IPS-11a (cell line): ENCODE results near the gene DPP9.

Source experiments
- H3K4me3 ChIP-seq: one replicate; pipeline ENCODE4 v1.5.1; 2013; ENCODE audit warnings: low read depth, low read length, control low read depth

DPP9 gene

DNA sequence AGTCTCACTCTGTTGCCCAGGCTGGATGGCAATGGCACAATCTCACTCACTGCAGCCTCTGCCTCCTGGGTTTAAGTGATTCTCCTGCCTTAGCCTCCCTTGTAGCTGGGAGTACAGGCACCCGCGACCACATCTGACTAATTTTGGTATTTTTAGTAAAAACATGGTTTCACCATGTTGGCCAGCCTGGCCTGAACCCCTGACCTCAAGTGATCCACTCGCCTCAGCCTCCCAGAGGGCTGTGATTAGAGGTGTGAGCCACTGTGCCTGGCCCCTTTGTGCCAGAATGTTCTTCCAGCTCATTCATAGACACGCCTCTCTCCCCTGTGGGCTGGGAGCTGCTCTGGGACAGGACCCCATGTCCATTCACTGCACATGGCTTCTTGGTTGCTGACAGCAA, 62.6 kb downstream of the DPP9 start:
- H3K4me3 ChIP-seq, result no peak overlapping the region

DNA sequence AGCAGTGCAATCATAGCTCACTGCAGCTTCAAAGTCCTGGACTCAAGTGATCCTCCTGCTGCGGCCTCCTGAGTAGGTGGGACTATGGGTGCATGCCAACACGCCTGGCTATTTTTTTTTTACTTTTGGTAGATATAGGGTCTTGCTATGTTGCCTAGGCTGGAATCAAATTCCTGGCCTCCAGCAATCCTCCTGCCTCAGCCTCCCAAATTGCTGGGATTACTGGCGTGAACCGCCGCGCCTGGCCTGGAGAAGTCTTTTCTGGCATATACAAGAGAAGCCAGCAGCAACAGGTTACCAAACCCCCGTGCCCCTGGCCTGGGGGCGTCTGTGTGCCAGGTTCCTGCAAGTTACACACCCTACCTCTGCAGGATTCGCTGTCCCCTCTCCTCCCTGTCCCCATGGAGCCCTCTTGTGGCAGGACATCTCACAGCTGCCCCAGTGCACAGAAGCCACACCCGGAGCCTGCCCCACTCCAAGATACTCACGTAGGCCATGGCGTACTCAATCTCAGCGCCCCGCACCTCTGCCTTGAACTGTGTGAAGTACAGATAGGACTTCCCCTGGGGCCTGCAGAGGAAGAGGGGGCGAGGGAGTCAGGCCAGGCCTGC, 63.4 kb downstream of the DPP9 start:
- H3K4me3 ChIP-seq, result no peak overlapping the region

DNA sequence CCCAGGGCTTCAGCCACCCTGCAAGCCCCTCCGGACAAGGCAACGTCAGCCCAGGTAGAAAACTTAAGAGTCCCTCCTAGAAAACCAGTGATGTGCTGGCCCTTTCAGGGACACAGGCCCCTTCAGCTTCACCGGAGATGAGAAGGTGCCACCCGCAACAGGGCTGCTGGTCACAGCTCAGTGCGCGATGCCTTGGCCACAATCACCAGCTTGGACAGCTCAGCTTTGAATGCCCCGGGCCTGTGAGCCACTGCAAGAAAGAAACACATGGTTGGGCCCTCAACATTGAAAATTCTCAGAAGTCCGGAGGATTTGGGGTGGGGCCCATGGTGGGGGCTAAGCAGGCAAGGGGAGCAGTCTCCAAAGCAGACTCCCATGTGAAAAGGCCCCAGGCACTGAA, 65.8 kb downstream of the DPP9 start:
- no peak overlapping the region for H3K4me3 ChIP-seq

DNA sequence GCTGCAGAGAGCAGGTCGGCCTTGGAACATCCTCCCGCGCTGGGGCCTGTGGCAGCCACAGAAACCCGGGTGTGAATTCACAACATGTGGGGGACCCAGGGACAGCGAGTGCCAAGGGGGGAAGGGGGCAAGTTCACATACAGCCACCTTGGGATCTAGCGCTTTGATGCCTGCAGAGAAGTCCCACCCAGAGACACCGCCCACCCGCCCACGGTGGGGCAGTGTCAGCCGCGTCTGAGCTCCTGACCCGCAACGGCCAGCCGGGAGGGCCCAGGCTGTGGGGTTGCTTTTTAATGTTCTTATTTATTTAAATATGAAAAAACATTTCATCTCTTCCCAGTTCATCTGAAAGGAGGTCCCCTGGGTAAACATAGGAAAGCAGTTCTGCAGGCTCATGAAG, 66.4 kb downstream of the DPP9 start:
- H3K4me3 ChIP-seq, result no peak overlapping the region

DNA sequence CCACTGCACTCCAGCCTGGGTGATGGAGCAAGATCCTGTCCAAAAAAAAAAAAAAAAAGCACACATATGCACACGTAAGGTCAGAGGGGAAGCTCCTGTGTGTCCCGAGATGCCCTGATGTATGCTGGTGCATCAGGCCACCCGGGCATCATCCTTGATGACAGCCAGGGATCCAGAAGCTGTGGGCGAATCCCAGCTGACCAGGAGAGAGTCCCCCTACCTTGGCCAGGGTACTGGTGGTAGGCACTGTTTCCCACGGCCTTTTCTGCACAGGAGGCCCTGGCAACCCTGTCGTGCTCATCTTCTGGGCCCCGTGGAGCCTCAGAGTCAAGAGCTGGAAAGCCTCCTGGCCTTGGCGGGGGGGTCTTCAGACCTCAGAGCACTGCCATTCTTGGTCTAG, 67.5 kb downstream of the DPP9 start:
- no peak overlapping the region for H3K4me3 ChIP-seq

DNA sequence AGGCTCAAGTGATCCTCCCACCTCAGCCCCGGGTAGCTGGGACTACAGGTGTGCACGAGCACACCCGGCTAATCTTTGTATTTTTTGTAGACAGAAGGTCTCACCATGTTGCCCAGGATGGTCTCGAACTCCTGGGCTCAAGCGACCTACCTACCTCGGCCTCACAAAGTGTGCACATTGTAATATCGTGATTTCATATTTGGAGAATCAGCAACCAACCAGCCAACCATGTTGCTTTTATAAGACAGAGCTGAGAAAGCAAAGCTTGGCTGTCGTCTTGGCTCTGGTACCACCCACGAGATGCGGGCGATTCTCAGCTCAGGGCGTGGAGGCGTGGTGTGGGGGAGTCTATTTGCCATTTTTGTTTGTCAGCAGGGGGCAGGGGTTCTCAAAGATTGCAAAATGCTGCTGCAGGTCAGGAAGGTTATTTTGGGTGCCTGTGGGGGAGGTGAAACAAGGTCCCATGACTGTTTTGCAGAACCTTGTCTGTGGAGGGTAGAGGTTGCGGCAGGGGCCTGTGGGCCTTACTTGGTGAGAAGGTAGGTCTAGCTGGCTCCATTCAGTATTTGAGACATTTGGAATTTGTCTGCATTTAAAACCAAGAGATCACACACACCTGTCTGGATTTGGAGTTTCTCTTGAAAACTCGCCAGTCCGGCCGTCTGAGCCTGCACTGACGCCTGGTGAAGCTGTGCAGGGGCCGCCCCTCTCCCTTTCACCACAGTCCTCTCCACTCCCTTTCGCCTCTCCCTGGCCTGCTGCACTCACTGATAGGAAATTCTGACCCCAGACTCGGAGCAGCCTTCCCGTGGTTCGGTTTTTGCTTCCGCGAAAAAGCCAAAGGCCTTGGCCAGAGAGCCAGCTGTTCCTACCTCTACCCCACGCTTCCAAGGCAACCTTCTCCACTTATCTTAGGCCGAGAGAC, 68.9 kb downstream of the DPP9 start:
- H3K4me3 ChIP-seq, result no peak overlapping the region

DNA sequence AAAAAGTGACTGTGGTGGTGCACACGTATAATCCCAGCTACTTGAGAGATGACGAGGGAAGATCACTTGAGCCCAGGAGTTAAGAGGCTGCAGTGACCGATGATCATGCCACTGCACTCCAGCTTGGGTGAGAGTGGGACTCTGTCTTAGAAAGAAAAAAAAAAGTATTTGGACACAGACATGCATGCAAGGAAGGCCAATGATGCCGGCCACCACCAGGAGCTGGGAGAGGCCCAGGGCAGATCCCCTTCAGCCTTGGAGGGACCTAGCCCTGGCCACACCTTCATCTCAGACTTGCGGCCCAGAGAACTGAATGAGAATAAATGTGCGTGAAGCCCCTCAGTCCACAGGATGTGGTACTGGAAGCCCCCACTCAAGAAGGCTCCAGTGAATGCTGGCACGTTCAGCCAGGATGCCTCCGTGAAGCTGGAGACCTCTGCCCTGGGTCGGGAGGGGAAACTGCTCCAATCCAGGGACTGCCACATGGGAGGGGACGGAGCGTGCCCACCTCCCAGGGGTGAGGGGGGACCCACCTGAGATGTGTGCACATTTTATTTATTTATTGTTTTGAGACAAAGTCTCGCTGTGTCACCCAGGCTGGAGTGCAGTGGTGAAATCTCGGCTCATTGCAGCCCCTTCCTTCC, 69.7 kb downstream of the DPP9 start:
- H3K4me3 ChIP-seq, result no peak overlapping the region

DNA sequence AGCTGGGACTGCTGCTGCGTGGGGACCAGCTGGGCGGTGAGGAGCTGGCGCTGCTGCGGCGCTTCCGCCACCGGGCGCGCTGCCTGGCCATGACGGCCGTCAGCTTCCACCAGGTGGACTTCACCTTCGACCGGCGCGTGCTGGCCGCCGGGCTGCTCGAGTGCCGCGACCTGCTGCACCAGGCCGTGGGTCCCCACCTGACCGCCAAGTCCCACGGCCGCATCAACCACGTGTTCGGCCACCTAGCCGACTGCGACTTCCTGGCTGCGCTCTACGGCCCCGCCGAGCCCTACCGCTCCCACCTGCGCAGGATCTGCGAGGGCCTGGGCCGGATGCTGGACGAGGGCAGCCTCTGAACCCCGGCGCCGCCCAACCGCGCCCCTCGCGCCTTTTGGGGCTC, 71.6 kb downstream of the DPP9 start:
- H3K4me3 ChIP-seq, result no peak overlapping the region

DNA sequence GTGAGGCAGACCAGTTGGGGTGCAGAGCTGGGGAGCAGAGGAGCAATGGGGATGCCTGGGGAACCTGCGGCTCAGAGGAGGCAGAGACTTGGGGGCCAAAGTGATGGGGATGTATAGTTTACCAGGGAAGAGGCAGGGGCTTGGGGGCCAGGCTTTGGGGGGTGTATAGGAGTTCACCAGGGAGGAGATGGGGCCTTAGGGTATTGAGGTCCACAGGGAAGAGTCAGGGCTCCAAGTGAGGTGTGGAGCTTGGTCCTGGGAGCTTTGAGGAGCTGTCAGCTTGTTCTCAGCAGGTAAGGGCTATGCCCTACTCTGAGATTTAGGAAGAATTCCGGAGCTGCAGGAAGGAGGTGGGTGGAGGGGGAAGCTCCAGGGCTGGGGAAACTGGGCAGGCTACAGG, 73.5 kb downstream of the DPP9 start:
- no peak overlapping the region for H3K4me3 ChIP-seq

DNA sequence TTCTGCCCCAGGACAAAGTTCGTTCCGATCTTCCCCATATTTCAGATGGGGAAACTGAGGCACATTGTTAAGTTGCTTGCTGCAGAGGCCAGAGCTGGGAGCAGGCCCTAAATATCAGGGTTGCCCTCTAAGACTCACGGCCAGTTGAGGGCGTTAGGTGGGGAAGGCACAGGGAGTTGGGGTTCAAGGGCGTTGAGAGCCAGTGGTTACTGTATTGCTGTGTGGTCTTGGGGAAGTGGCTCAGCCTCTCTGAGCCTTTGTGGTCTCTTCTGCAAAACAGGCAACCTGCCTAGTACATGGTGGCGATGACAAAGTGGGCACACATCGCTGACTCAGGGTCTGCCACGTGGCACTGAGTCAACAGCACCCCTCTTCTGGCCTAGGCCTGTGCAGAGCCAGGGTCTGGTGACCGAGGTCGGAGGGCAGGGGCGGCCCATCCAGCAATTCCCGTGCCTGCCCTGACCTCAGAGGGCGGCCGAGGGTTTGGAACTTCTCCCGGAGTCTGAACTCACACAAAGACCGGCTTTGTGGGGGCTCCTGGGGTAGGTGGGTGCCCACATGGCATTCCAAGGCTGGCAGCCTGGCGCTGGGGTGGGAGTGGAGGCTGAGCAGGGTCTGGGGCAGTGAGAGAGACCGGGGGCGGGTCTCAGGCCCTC, 74.1 kb downstream of the DPP9 start:
- H3K4me3 ChIP-seq, result no peak overlapping the region

DNA sequence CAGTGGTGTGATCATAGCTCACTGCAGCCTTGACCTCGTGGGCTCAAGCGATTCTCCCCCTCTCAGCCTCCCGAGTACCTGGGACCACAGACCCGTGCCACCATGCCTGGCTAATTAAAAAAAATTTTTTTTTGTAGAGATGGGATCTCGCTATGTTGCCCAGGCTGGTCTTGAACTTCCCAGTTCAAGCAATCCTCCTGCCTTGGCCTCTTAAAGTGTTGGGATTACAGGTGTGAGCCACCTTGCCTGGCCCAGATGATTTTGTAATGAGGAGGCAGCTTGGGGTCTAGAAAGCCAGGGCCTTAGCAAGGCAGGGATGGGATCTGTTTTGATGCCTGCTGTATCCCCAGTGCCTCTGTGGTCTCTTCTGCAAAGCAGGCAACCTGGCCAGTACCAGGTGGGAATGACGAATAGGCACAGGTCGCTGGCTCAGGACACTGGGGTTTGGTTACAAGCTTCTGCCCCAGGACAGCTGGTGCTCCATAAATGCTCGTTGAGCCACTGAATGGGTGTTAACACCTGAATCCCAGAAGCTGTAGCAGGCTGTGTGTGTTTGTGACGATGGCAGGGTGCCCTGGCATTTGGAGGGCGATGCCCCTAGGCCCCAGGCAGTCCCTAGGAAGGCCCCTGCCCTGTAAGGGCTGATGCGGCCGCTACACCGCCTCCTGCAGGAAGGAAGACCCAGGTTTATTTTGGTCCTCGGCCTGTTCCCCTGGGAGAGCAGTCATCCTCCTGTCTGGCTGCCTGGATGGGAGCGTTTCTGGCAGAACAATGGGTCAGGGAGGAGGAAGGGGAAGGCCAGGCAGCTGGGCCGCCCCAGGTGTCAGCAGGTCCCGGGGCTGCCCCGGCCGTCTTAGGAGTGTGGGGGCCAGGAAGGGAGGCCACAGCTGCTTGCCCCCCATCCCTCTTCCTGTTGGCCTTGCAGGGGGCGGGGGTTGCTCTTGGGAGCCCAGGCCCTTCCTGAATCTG, 75.7 kb downstream of the DPP9 start:
- no peak overlapping the region for H3K4me3 ChIP-seq

DNA sequence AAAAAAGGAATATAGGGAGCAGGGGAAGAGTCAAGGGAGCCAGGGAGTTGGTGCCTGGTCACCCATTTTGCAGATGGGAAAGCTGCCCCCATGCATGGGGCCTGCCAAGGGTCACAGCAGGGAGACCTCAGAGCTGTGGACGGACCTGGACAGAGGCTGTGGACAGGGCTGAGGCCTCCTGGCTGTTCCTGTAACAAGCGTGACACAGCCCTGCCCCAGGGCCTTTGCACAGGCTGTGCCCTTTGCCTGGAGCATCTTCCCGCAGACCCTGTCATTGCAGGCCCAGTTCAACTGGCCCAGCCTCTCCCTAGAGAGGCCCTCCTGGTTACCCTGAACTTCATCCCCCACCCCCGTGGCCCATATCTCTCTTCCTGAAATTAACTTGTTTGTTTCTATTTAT, 77.9 kb downstream of the DPP9 start:
- H3K4me3 ChIP-seq, result no peak overlapping the region

DNA sequence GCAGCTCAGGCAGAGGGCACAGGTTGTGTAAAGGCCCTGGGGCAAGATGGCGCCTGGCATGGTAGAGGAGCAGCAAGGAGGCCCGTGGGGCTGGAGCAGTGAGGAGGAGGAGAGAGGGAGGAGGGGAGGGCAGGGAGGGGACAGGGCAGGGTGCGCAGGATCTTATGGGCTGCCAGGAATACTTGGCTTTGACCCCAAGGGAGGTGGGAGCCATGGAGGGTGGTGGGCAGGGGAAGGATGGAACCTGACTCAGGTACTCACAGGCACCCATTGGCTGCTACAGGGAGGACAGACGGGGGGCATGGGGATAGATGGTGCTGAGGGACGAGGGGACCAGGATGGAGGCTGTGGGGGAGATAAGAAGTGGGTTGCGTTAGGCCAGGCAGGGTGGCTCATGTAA, 81.0 kb downstream of the DPP9 start:
- no peak overlapping the region for H3K4me3 ChIP-seq

DNA sequence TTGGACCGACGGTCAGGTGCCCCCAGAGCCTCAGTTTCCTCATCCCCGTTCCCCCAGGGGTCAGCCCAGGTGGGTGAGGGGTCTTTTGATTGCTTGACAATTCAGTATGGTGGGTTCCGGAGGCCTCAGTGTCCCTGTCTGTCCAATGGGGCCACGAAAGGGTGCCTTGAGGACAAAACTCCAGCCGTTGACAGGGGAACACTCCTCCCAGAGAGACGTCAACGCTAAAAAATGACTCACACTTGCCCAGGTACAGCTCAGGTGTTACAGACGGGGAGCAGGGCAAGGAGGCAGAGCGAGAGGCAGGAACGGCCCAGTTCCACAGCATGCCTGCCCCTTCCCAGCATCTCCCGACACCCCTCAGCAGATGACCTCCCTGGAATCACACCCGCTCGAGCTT, 82.5 kb downstream of the DPP9 start:
- H3K4me3 ChIP-seq, result no peak overlapping the region

DNA sequence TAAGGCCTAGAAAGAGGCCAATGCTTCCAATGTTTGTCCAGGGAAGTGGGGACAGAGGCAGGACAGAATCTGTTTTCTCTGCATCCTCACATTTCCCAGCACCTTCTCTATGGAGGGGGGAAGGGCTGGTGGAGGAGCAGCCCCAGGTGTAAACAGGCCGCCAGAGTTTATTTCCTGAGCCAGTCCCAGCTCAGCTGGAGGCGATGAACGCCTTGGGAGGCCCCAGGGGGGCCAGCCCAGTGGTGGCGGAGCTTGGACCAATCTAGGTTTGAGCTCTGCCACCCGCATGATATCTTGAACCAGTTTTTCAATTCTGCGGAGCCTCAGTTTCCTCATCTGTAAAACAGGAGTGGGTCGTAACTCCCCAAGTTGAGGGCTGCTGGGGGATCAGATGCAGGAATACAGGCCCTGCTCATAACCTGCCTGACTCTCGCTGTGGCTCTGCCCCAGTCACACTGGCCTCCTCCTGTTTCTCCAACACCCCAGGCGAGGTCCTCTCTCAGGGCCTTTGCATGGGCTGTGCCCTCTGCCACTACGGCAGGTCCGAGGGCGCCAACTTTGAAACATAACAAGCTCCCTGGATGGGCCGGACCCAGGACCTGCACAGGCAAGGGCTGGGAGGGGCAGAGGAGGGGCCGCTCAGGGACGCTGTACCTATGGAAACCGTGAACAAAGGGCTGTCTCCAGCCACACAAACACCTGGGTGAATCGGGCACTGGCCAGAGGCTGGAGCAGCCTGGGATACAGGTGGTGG, 83.2 kb downstream of the DPP9 start:
- H3K4me3 ChIP-seq, result no peak overlapping the region

DNA sequence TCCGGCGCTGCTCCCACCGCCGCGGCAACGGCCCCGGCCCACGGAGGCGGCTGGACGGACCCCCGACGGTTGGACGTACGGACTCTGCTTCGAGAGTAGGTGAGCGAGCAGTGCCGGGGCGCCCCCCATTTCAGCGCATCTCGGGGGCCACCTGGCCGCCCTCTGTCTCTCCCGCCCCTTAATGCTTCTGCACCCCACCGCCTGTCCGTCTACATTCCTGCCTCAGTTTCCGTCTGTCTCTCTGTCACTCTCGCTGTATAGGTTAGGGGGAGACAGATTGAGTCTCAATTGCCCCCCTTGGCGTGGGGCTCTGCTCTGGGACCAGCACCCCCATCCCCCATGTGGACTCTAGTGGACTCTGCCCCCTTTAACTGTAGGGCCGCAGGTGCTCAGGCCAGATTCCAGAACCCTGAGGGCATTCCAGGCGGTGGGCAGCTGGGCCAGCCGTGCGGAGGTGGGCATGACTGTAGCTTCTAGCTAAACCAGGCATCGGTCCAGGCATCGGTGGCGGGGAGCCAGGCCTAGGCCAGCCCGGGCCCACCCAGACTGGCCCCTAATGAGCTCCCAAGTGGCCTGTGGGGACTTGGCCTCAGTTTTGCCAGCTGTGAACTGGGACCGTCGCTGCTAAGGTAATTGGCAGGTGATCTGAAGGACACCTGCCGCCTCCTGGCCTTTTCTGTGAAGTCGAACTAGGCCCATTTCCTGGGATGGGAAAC, 84.0 kb downstream of the DPP9 start:
- H3K4me3 ChIP-seq, result peak overlapping the region; percentile 51

DNA sequence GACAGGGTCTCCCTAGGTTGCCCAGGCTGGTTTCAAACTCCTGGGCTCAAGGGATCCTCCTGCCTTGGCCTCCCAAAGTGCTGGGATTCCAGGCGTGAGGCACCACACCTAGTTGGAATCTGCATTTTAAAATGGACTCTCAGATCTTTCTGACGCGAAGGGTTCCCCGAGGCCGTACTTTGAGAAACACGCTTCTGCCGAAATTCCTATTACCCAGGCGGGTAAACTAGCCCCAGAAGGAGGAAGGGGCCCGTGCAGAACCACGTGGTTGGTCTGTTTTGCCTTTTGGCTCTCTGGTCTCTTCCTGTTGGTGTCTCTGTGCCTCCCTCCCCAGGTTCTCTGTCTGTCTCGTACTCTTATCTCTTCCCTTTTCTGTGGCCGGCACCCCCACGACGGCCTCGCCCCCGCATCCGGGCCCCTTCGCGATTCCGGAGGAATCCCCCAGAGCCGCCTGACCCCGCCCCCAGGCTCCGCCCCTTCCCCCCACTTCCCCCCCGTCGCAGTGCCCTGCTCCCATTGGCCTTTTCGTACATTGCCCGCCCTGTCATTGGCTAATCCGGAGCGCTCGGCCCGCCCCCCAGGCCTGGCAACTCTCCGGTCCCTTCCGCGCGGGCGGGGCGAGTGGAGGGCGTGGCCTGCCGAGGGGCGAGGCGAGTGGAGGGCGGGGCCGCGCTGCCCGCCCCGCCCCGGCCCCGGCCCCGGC, 84.7 kb downstream of the DPP9 start, which contains the start of gene TNFAIP8L1:
Gene TNFAIP8L1, plus strand, starts transcription at position 689 of the 703 bp plus-strand sequence. CDS start 12,354 bp downstream, outside the sequence.
- peak within 1 kb of the TSS; percentile 51 for H3K4me3 ChIP-seq

DNA sequence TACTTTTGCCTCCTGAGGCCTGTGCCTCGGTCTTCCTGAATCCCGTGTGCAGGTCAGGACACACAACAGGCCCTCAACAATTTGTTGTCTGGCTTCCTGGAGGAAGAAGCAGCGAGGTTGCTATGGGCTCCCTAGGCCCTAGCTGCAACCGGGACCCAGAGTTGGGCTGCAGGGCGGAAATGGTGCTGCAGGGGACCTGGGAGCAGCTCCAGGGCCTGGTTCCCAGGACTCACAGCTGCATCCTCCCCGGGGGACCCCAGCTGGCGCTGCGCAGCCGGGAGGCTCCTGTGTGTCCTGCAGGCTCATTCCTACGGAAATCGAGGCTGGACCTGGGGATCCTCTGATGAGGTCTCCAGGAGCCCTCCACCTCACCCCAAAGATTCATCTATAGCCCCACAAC, 85.3 kb downstream of the DPP9 start:
- no peak overlapping the region for H3K4me3 ChIP-seq
